ENCODE measurements around the gene UBAP2L.

GRCh38 chr1:154272999-154273563, 52.3 kb downstream of the UBAP2L start:
- no peak for TF ChIP-seq YY1 (IDR thresholded peaks at IDR 0.05; ENCODE audit: insufficient read depth, insufficient read length)
- no peak for TF ChIP-seq ZNF274 (IDR thresholded peaks at IDR 0.05; ENCODE audit: low read depth, low read length)
